ENCODE measurements around the gene NT5DC3. TPM values are rescaled to one million over a fixed set of nuclear protein-coding genes. Genes with fewer than 3 reads are reported as not detected.

Gene NT5DC3
- total RNA-seq, 1 donor from 2014 or later, result 9.1 TPM

DNA sequence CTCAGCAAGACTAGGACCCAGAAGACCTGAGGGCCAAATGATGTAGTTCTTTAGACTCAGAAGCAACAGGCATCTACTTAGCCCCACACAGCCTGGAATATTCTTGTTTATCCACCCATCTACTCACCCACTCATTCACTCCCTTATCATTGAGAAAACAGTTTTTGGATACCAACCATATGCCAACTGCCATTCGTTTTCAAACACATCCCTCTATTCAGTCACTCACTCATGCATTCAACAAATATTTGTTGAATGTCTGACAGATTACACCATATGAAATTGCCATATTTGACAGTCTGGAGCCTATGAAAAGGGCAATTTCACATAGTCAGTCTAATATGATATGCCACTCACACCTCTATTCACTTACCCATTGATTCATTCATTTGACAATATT lies 103.2 kb downstream of the NT5DC3 start:
- Mint-ChIP-seq H3K4me1 (no peaks in the 10 kb centered on the region), H3K36me3 (no peaks in the 10 kb centered on the region), H3K27me3 (ENCODE audit: low read depth) (peaks cover 57% of the 10 kb centered on the region), H3K4me3 (no peak overlapping the region), H3K27ac (no peak overlapping the region), H3K9me3 (no peaks in the 10 kb centered on the region)
- TF ChIP-seq CTCF (IDR thresholded peaks at IDR 0.05; ENCODE audit: unreplicated experiment), result no peak
- no peak for DNase-seq (ENCODE audit: low spot score in 2 of 2, unreplicated experiment in 2 of 2)

- H3K4me1 Mint-ChIP-seq, result no peaks in the 10 kb centered on the region
- H3K4me3 Mint-ChIP-seq, result no peak overlapping the region
- TF ChIP-seq CTCF (IDR thresholded peaks at IDR 0.05; ENCODE audit: unreplicated experiment), result no peak
- no peaks in the 10 kb centered on the region for H3K36me3 Mint-ChIP-seq
- H3K27me3 Mint-ChIP-seq (ENCODE audit: low read depth), result peaks cover 52% of the 10 kb centered on the region
- no peak overlapping the region for H3K27ac Mint-ChIP-seq
- no peak for DNase-seq (ENCODE audit: low spot score in 2 of 2, unreplicated experiment in 2 of 2)
- peaks cover 2% of the 10 kb centered on the region for H3K9me3 Mint-ChIP-seq
These were observed 104.5 kb downstream of the NT5DC3 start for GRCh38 chr12:103736572-103736971.

DNA sequence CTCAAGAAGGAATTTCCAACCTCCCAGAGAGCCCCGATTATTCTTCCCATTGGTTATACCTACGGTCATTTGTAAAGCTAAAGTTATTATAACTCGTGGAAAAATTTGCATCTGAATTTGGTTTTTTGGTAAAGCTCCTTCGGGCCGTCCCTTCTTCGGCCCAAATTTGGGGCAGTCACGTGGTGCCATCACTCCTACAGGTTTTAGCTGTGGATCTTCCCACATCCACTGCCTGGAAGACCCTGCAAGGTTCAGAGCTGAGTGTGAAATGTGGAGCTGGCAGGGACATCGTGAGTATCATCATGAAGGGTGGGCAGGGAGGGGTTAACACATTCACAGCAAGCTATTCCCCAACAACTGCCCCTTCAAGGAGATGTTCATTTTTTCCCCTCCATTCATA lies 105.7 kb downstream of the NT5DC3 start:
- Mint-ChIP-seq H3K27me3 (ENCODE audit: low read depth) (peaks cover 45% of the 10 kb centered on the region), H3K4me3 (no peak overlapping the region), H3K36me3 (no peaks in the 10 kb centered on the region), H3K27ac (no peak overlapping the region), H3K9me3 (peaks cover 5% of the 10 kb centered on the region), H3K4me1 (no peaks in the 10 kb centered on the region)
- no peak for TF ChIP-seq CTCF (IDR thresholded peaks at IDR 0.05; ENCODE audit: unreplicated experiment)
- no peak for DNase-seq (ENCODE audit: low spot score in 2 of 2, unreplicated experiment in 2 of 2)

DNA sequence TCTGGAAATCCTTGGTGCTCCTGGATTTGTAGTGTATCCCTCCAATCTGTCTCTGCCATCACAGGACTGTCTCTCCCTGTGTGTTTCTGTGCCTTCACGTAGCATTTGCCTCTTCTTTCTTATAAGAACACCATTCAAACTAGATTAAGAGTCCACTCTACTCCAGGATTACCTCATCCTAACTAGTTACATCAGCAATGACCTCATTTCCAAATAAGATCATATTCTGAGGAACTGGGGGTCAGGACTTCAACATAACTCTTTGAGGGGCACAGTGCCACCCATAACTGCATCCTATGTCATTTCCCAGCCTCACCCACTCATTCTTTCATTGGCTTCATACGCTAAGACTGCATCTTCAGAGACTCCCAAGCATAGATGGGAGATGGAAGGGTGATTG lies 106.2 kb downstream of the NT5DC3 start:
- H3K27ac Mint-ChIP-seq, result no peak overlapping the region
- H3K4me1 Mint-ChIP-seq, result no peaks in the 10 kb centered on the region
- no peak overlapping the region for H3K4me3 Mint-ChIP-seq
- peaks cover 42% of the 10 kb centered on the region for H3K27me3 Mint-ChIP-seq (ENCODE audit: low read depth)
- no peaks in the 10 kb centered on the region for H3K36me3 Mint-ChIP-seq
- TF ChIP-seq CTCF (IDR thresholded peaks at IDR 0.05; ENCODE audit: unreplicated experiment), result no peak
- peaks cover 5% of the 10 kb centered on the region for H3K9me3 Mint-ChIP-seq
- DNase-seq (ENCODE audit: low spot score in 2 of 2, unreplicated experiment in 2 of 2), result no peak

- H3K27ac Mint-ChIP-seq, result no peak overlapping the region
- DNase-seq (ENCODE audit: low spot score in 2 of 2, unreplicated experiment in 2 of 2), result no peak
- TF ChIP-seq CTCF (IDR thresholded peaks at IDR 0.05; ENCODE audit: unreplicated experiment), result no peak
- no peaks in the 10 kb centered on the region for H3K36me3 Mint-ChIP-seq
- H3K4me3 Mint-ChIP-seq, result no peak overlapping the region
- H3K4me1 Mint-ChIP-seq, result no peaks in the 10 kb centered on the region
- H3K27me3 Mint-ChIP-seq (ENCODE audit: low read depth), result peaks cover 29% of the 10 kb centered on the region
- peaks cover 5% of the 10 kb centered on the region for H3K9me3 Mint-ChIP-seq
These were observed 109.5 kb downstream of the NT5DC3 start for GRCh38 chr12:103731539-103731938.

- no peak overlapping the region for H3K4me3 Mint-ChIP-seq
- no peaks in the 10 kb centered on the region for H3K4me1 Mint-ChIP-seq
- no peak for DNase-seq (ENCODE audit: low spot score in 2 of 2, unreplicated experiment in 2 of 2)
- no peak overlapping the region for H3K27ac Mint-ChIP-seq
- TF ChIP-seq CTCF (IDR thresholded peaks at IDR 0.05; ENCODE audit: unreplicated experiment), result no peak
- no peaks in the 10 kb centered on the region for H3K36me3 Mint-ChIP-seq
- peaks cover 14% of the 10 kb centered on the region for H3K27me3 Mint-ChIP-seq (ENCODE audit: low read depth)
- H3K9me3 Mint-ChIP-seq, result peaks cover 5% of the 10 kb centered on the region
These were observed 111.5 kb downstream of the NT5DC3 start for GRCh38 chr12:103729499-103729898.

All from mesothelial cell of epicardium (in vitro differentiated cells).